HG03378 (cell line): ENCODE measurements around the gene TOM1L1.

Experiments
- ATAC-seq: cut with Tn5 transposase; IDR thresholded peaks from one replicate; pipeline ENCODE4 v1.9.1; 2021; ENCODE audit warnings: mild to moderate bottlenecking, moderate library complexity; ENCODE audit not compliant: unreplicated experiment

The TOM1L1 gene

GRCh38 chr17:54945671-54946070 is 45.0 kb downstream of the TOM1L1 start:
- no peak for ATAC-seq

GRCh38 chr17:54947396-54947795 is 46.7 kb downstream of the TOM1L1 start:
- no peak for ATAC-seq

- peak; percentile 71 for ATAC-seq
These were observed 47.7 kb downstream of the TOM1L1 start for GRCh38 chr17:54948380-54948779.

GRCh38 chr17:54950116-54950515 is 49.5 kb downstream of the TOM1L1 start:
- no peak for ATAC-seq

- no peak for ATAC-seq
These were observed 50.6 kb downstream of the TOM1L1 start for GRCh38 chr17:54951286-54951685.

GRCh38 chr17:54956791-54957190 is 56.1 kb downstream of the TOM1L1 start:
- no peak for ATAC-seq

- ATAC-seq: peak; percentile 28
These were observed 67.1 kb downstream of the TOM1L1 start for GRCh38 chr17:54967621-54968261.

- peak; percentile 91 for ATAC-seq
These were observed 67.8 kb downstream of the TOM1L1 start, which contains the start of the genes COX11 and STXBP4 for GRCh38 chr17:54968262-54968987. COX11 (minus strand) TSS chr17:54968654; CDS start chr17:54968646, 8 bp downstream. STXBP4 (plus strand) TSS chr17:54968765; CDS start chr17:54986220, 17,455 bp downstream.

- ATAC-seq: peak; percentile 23
These were observed 68.3 kb downstream of the TOM1L1 start for GRCh38 chr17:54968988-54969332.

- no peak for ATAC-seq
These were observed 69.3 kb downstream of the TOM1L1 start for GRCh38 chr17:54969658-54970572.

GRCh38 chr17:54971147-54971546 is 70.5 kb downstream of the TOM1L1 start:
- peak; percentile 27 for ATAC-seq

- no peak for ATAC-seq
These were observed 71.2 kb downstream of the TOM1L1 start for GRCh38 chr17:54971901-54972300.

GRCh38 chr17:54972406-54973138 is 71.9 kb downstream of the TOM1L1 start:
- ATAC-seq: no peak

GRCh38 chr17:54974759-54975158 is 74.1 kb downstream of the TOM1L1 start:
- ATAC-seq: no peak

GRCh38 chr17:54976316-54976715 is 75.7 kb downstream of the TOM1L1 start:
- no peak for ATAC-seq

- ATAC-seq: no peak
These were observed 77.1 kb downstream of the TOM1L1 start for GRCh38 chr17:54977744-54978143.

- ATAC-seq: no peak
These were observed 79.0 kb downstream of the TOM1L1 start for GRCh38 chr17:54979657-54980056.

GRCh38 chr17:54980375-54980774 is 79.7 kb downstream of the TOM1L1 start:
- ATAC-seq: no peak

GRCh38 chr17:54982399-54982798 is 81.7 kb downstream of the TOM1L1 start:
- ATAC-seq: no peak

GRCh38 chr17:54983260-54983659 is 82.6 kb downstream of the TOM1L1 start:
- no peak for ATAC-seq

GRCh38 chr17:54985476-54985875 is 84.8 kb downstream of the TOM1L1 start:
- no peak for ATAC-seq
